Muscle of back (tissue), 11 donors: ENCODE data around the gene SLCO3A1. TPM values are rescaled to one million over a fixed set of nuclear protein-coding genes. Genes with fewer than 3 reads are reported as not detected.

Experiments used
- DNase-seq, 3 donors: peaks; one replicate each; pipeline versions ENCODE4 v3.0.0 to v3.0.0-alpha.2; 2013
- polyA plus RNA-seq, 10 donors: library from polyadenylated mRNA; unstranded; fragments of 120-200 nt; gene quantifications; one replicate each; pipeline ENCODE4 v1.2.1, GENCODE V29; 2013; ENCODE audit not compliant: insufficient read length in 10 of 10

The SLCO3A1 gene
- polyA plus RNA-seq, 10 donors: 5.0 to 8.7 (median 6.5) TPM

GRCh38 chr15:91857224-91857585, 3.7 kb downstream of the SLCO3A1 start:
- no peak for DNase-seq

GRCh38 chr15:91857772-91858171, 4.3 kb downstream of the SLCO3A1 start:
- DNase-seq: no peak

- DNase-seq: no peak
Measured at GRCh38 chr15:91860498-91860897, 7.0 kb downstream of the SLCO3A1 start.

- DNase-seq: no peak
Measured at GRCh38 chr15:91861223-91861622, 7.7 kb downstream of the SLCO3A1 start.

GRCh38 chr15:91862891-91863504, 9.5 kb downstream of the SLCO3A1 start:
- no peak for DNase-seq

- DNase-seq: no peak
Measured at GRCh38 chr15:91863621-91864255, 10.2 kb downstream of the SLCO3A1 start.

GRCh38 chr15:91864664-91865063, 11.2 kb downstream of the SLCO3A1 start:
- no peak for DNase-seq

- no peak for DNase-seq
Measured at GRCh38 chr15:91865486-91865885, 12.0 kb downstream of the SLCO3A1 start.

- DNase-seq: no peak
Measured at GRCh38 chr15:91865950-91866349, 12.4 kb downstream of the SLCO3A1 start.

GRCh38 chr15:91866371-91866905, 12.9 kb downstream of the SLCO3A1 start:
- DNase-seq: no peak

GRCh38 chr15:91866971-91867372, 13.5 kb downstream of the SLCO3A1 start:
- DNase-seq: no peak

GRCh38 chr15:91867581-91868026, 14.1 kb downstream of the SLCO3A1 start:
- peak; percentile 49 to 88 (median 70) for DNase-seq

- DNase-seq: no peak
Measured at GRCh38 chr15:91870876-91871537, 17.5 kb downstream of the SLCO3A1 start.

GRCh38 chr15:91871837-91872236, 18.3 kb downstream of the SLCO3A1 start:
- DNase-seq: no peak

GRCh38 chr15:91872356-91873137, 19.0 kb downstream of the SLCO3A1 start:
- no peak for DNase-seq

- no peak for DNase-seq
Measured at GRCh38 chr15:91873138-91873536, 19.6 kb downstream of the SLCO3A1 start.

- no peak for DNase-seq
Measured at GRCh38 chr15:91874171-91874570, 20.7 kb downstream of the SLCO3A1 start.

GRCh38 chr15:91874992-91875660, 21.6 kb downstream of the SLCO3A1 start:
- DNase-seq: no peak

GRCh38 chr15:91876187-91876586, 22.7 kb downstream of the SLCO3A1 start:
- DNase-seq: no peak

GRCh38 chr15:91878319-91878870, 24.9 kb downstream of the SLCO3A1 start:
- no peak for DNase-seq

GRCh38 chr15:91879158-91879557, 25.6 kb downstream of the SLCO3A1 start:
- DNase-seq: no peak
